HG03439 (cell line): Measurements from ENCODE around the gene NEDD1.

Experiments
- ATAC-seq: cut with Tn5 transposase; IDR thresholded peaks from one replicate; pipeline ENCODE4 v1.9.1; 2021; ENCODE audit warnings: mild to moderate bottlenecking, moderate library complexity; ENCODE audit not compliant: unreplicated experiment

Gene NEDD1

GRCh38 chr12:96906849-96907670, at the start of gene NEDD1:
TSS of gene NEDD1 (plus strand) at chr12:96907257. CDS start at chr12:96909760, 2,503 bp downstream.
- peak; percentile 94 for ATAC-seq

DNA sequence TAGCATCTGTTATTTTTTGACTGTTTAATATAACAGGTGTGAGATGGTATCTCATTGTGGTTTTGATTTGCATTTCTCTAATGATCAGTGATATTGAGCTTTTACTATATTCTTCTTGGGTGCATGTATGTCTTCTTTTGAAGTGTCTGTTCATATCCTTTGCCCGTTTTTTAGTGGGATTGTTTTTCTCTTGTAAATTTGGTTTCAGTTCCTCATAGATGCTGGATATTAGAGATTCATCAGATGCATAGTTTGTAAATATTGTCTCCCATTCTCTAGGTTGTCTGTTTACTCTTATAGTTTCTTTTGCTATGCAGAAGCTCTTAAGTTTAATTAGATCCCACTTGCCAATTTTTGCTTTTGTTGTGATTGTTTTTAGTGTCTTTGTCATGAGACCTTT, 48.9 kb upstream of the NEDD1 start:
- no peak for ATAC-seq

DNA sequence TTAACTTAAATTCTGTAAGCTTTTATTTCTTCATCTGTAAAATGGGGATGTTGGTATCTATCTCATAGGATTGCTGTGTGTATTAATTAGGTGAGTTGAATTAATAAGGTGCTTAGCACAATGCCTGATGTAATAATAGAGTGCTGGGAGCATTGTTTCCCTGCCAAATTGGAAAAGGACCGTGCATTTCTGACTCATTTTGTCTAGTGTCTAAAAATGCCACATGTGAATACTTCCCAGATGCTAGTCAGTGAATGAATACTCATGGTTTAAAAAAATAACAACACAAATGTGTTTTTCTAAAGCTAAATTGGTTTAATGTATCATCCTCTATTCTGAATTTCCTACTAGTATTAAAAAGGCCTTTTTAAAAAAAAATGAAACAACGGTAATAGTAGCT, 45.4 kb upstream of the NEDD1 start:
- ATAC-seq: no peak

DNA sequence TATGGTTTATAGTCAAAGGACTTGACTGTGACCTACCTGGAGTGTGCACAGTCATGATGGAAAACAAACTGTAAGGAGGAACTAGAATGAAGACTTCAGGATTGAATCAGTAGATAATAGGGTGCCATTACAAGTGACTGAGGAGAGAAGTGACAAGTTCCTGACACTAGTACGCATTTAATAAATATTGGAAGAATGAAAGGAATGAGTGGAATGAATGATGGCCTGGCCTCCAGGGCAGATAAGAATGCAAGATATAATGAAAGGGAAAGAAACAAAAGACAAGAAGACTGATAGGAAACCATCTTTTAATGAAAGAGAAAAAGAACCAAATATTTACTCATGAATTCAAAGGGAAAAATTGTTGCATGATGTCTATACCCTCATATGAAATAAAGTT, 44.7 kb upstream of the NEDD1 start:
- ATAC-seq: no peak

DNA sequence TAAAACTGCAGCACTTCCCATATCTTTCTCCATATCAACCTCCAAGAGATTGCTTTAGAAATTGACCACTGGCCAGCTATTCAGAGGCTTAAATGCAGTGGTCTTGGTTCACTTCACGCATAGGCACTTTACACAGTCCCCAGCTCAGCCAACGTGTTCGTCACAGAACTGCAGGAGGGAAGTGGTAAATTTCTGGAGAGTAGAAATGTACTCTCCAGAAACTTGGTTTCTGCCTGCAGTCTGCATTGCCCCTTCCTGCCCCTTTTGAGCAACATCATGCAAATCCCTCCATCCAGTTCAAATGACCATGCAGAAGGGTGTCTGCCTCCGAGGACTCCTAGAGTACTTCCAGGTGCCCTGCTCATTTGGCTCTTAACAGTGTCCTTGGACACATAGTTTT, 42.7 kb upstream of the NEDD1 start:
- ATAC-seq: no peak

- ATAC-seq: no peak
Observed at GRCh38 chr12:96866801-96867590, 40.1 kb upstream of the NEDD1 start.

DNA sequence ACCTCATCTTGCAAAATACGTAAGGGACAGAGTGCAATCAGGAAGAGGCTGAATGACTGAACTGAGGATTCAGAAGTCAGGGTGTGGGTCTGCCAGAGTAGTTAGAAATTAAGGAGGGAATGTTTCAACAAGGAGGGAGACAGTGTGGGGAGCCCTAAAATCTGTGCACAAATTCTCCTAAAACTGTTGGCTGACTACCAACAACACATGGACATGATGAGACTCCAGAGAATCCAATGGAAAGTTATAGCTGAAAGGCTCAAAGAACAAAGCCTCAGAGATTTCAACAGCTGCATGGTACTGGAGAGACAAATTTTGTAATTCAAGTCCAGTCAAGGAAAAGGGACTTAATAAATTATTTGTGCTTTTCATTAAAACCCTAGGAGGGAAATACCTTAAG, 36.1 kb upstream of the NEDD1 start:
- no peak for ATAC-seq

DNA sequence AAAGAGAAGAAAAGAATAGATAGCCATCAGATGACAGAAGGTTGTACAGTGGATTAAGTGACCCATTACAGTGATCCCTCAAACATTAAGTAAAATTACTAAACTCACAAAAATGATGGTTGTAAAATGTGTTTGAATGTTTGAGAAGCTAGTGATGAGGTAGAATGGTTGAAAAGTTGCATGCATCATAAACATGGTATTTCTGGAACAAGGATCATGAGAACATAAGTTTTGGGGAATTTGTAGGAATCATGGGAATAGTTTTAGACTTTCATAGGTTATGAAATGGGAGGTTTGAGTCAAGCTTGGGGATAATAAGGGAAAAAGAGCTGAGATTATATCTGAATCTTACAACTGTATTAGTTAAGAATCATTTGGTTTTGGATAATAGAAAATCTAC, 34.1 kb upstream of the NEDD1 start:
- no peak for ATAC-seq

DNA sequence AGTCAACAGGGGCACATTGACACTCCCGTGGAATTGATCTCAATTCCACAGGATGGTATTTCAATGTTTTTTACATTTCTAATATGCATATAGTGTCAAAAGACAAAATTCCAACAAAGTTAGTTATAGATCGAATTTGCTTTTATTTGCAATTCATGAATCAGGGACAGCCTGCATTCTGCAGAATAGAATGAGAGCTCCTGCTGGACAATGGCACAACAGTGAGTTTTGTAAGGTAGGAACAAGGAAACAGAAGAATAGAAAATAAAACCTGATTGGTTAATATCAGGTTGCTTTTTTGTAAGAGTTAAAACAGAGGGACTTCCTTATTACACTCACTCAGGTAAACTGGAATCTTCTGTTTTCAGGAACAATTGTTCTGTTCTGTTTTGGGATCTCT, 32.8 kb upstream of the NEDD1 start:
- no peak for ATAC-seq

DNA sequence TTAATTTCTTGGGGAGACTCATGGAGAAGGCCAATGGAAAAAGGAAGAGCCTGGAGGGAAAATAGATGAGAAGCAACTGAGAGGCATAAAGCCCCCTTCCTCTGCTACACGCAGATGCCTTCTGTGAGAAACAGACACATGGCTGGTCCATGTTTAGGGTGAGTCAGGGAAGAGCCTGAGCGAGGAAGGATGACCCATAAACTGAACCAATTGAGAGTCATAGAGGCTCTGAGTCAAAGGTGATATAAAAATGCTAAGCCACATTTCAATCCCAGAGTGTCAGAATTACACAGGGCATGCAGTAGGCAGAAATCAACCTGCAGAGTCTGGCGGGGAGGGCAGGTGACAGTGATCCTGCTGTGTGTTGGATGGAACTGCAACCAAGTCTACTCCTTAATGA, 30.1 kb upstream of the NEDD1 start:
- no peak for ATAC-seq

GRCh38 chr12:96878704-96879103, 28.4 kb upstream of the NEDD1 start:
- no peak for ATAC-seq

GRCh38 chr12:96879301-96879700, 27.8 kb upstream of the NEDD1 start:
- ATAC-seq: no peak

- no peak for ATAC-seq
Observed at GRCh38 chr12:96880220-96880619, 26.8 kb upstream of the NEDD1 start.

DNA sequence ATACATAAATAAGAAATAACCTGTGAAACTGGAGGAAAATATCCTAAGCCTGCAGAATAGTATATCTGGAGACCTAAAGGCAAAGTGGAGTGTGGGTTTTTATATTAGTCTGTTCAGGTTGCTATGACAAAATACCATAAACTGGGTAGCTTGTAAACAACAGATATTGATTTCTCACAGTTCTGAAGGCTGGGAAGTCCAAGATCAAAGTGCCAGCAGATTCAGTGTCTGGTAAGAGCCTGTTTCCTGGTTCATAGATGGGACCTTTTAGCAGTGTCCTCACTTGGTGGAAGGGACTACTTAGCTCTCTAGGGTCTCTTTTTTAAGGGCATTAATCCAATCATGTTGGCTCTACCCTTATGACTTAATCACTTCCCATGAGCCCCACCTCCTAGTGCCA, 25.4 kb upstream of the NEDD1 start:
- ATAC-seq: no peak

DNA sequence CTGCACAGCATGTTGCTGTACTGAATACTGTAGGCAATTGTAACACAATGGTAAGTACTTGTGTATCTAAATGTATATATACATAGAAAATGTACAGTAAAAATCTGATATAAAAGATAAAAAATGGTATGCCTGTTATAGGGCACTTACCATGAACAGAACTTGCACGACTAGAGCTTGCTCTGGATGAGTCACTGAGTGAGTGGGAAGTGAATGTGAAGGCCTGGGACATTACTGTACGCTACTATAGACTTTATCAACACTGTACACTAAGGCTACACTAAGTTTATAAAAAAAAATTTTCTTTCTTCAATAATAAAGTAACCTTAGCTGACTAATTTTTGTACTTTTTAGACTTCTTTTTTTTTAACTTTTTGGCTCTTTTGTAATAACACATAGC, 24.2 kb upstream of the NEDD1 start:
- ATAC-seq: no peak

- no peak for ATAC-seq
Observed at GRCh38 chr12:96883571-96883970, 23.5 kb upstream of the NEDD1 start.

DNA sequence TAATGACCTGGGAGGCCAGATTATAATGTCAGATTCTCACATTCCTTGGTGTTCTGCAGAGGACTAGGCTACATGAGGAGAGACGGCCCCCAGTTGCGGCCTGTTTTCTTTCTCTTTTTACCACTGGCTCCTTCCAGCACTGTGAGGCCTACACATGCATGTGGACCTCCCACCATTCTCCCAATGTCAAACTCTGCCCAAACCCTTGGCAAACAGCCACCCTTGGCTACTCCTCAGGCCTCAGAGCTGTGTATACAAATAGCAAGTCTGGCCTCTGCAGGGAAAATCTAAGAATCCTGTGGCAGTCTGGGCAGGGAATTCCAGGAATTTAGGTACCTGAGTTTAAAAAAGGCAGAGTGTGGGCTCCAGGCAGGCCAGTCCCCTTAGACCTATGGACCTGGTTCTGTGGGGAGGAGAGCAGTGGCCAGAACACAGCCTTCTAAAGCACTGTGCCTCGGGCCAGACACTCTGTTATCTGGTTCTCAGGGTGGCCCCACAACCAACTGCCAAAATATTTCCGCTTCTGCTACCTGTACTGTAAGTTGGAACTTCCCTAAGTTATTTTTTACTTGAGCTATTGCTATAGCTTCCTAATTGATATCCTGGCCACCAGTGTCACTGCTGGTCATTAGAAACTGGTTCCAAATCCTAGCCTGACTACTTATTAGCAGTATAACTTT, 19.9 kb upstream of the NEDD1 start:
- ATAC-seq: no peak

- no peak for ATAC-seq
Observed at GRCh38 chr12:96889273-96889933, 17.7 kb upstream of the NEDD1 start.

GRCh38 chr12:96890331-96890730, 16.7 kb upstream of the NEDD1 start:
- ATAC-seq: no peak

DNA sequence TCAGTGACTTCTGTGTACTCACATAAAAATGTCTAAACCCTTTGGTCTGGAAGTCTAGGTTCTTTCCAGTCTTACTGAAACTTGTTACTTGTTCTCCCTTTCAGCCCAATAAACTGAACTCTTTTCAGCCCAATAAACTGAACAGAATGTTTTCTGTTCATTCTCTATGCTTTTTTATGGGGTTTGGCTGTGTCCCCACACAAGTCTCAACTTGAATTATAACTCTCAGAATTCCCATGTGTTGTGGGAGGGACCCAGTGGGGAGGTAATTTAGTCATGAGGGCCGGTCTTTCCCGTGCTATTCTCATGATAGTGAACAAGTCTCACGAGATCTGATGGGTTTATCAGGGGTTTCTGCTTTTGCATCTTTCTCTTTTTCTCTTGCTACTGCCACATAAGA, 15.0 kb upstream of the NEDD1 start:
- ATAC-seq: no peak

- no peak for ATAC-seq
Observed at GRCh38 chr12:96897421-96897820, 9.6 kb upstream of the NEDD1 start.
